GM10266 (cell line): ENCODE measurements around the gene LTBR.
"Not testable (repeated sequence)": the region's sequence is repeated elsewhere in the genome, so short reads cannot be mapped to it uniquely, and the experiment has no call there.

ENCODE experiments used
- DNase-seq: peaks from one replicate; pipeline ENCODE4 v3.0.0; 2012; ENCODE audit errors: extremely low spot score
- TF ChIP-seq, protein P1 (sequence below): IDR thresholded peaks from 2 replicates; pipeline ENCODE4 v1.5.1; 2012; ENCODE audit warnings: mild to moderate bottlenecking, low read depth; ENCODE audit not compliant: control insufficient read depth, insufficient read depth; ENCODE audit errors: missing control alignments

The LTBR gene

DNA sequence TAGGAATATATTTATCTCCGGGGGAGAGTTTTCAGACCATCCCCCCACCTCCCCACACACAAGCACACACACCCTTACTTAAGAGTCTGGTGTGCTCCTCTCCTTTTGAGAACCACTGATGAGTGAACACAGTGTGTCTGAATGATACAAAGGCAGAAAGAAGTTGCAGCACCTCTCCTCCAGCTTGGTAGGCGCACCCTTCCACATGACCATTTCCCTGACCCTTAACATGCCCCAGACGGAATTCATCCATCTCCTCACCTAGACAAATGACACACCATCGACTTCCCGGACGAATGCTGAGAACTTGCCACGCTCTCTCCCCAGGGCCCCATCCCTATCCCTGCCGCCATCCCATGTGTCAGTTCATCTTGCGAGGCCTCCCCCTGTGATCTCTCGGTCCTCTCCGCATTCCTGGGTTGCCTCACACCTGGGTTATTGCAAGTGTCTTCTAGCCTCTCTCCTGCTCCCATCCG lies 46.0 kb upstream of the LTBR start:
- DNase-seq: no peak
- TF ChIP-seq, protein P1, sequence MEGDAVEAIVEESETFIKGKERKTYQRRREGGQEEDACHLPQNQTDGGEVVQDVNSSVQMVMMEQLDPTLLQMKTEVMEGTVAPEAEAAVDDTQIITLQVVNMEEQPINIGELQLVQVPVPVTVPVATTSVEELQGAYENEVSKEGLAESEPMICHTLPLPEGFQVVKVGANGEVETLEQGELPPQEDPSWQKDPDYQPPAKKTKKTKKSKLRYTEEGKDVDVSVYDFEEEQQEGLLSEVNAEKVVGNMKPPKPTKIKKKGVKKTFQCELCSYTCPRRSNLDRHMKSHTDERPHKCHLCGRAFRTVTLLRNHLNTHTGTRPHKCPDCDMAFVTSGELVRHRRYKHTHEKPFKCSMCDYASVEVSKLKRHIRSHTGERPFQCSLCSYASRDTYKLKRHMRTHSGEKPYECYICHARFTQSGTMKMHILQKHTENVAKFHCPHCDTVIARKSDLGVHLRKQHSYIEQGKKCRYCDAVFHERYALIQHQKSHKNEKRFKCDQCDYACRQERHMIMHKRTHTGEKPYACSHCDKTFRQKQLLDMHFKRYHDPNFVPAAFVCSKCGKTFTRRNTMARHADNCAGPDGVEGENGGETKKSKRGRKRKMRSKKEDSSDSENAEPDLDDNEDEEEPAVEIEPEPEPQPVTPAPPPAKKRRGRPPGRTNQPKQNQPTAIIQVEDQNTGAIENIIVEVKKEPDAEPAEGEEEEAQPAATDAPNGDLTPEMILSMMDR: no peak

DNA sequence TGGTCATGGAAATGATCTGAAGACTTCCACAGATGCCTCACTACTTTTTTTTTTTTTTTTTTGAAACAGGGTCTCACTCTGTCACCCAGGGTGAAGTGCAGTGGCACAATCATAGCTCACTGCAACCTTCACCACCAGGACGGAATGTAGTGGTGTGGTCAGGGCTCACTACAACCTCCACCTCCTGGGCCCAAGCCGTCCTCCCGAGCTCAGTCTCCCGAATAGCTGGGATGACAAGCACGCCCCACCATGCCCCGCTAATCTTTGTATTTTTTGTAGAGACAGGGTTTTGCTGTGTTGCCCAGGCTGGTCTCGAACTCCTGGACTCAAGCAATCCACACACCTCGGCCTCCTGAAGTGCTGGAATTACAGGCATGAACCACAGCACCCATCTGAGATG lies 45.4 kb upstream of the LTBR start:
- DNase-seq: not testable (repeated sequence)

DNA sequence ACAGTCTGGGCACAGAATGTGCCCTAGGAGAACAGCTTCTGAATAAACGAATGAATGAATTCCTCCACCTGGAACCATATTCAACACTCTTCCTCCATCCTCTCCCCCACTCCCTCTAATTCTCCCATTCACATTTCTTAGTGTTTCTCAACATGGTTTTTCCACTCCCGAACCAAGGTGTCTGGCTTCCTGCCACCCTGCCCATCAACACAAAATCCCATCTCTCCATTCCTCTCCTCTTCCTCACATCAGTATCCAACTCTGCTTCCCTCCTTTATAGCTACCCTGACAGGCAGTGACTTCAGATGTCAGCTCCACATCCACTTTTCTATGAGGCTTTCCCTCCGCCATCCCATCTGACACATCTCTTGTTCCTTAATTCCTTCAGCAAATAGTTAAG lies 45.0 kb upstream of the LTBR start:
- DNase-seq: no peak

DNA sequence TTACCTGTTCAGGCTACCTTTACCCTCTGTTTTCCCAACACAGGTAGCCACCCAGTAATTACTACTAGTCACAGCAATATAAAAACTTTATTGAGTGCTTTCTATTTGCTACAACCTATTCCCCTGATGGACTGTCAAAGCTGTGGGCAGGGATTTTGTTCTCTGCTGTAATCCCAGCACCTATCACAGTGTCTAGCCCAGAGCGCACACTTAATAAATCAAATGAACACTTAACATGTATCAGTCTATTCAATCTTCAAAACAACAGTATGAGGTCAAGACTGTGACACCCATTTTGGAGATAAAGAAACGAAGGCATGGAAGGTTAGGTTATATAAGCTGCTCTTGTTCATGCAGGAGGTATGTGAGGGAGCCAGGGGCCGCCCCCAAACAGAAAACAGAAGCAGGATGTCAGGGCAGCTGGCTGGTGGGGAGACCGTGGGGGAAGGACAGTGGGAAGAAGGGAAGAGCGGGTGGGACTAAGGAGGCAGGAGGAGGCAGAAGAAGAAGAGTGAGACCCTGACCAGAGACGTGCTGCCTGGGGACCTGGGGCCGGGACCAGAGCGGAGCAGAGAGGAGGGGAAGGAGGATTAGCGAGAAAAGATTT lies 43.8 kb upstream of the LTBR start:
- no peak for DNase-seq

More for the DNA sequence above, 45.0 kb upstream of the LTBR start:
- TF ChIP-seq, protein P1: no peak

DNA sequence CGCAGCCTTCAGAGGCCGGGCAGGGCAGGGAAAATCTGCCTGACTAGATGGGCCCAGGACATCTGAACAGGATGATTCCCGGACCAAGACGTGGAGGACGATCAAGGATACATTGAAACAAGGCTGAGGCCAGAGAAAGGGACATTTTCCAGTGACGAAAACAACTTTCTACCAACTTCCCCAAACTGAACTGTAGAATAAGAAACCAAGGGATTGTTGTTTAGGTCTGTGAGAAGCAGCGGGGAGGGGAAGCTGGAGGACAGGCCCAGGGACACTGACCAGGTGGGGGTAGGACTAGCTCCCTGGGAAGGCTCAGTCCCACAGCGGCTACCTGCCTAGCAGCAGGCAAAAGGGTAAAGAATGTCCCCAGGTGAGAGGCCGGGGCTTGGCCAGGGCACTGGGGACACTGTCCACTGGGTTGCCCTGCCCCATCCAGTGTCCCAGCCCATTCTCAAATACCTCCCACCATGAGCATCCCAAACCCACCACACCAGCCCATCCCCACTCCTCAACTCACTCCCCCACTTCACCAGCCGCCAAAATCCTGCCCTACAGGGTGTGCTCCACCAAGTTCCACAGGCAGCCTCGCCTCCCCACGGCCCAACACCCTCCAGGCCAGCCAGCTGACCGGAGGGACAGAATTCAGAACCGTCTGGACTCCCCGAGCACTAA lies 43.1 kb upstream of the LTBR start:
- TF ChIP-seq, protein P1: no peak
- DNase-seq: no peak

More for the DNA sequence above, 43.8 kb upstream of the LTBR start:
- TF ChIP-seq, protein P1: no peak

DNA sequence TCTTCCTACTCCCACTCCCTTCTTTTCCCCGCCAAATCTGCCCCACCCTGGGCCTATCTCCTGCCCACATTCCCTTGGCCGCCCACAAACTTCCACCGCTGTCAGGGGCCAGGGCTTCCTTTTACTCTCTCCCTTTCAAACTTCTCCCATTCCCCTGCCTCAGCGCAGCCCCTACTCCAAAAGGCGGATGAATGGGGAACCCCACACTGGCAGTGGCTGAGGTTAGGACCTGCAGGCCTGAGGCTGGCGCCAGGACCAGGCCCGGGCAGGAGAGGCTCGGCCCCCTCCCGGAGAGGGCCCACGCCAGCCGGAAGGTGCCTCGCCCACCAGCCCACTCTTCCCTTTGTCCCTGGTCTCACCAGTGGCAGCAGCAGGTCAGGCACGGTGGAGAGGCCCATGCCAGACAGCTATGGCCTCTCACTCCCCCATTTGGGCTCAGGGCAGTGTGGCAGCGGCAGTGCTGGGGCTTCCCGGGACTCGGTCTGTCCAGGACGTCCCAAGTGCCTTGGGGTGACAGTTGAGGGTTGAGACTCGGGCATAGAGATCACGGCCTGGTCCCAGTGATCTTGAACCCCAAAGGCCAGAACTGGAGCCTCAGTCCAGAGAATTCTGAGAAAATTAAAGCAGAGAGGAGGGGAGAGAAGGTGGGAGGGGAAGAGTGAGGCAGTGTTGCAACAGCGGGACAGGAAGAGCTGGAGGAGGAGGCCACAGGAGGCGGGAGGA lies 42.4 kb upstream of the LTBR start, which contains the start of gene TNFRSF1A:
TNFRSF1A (minus strand) TSS at position 660 of the 723 bp plus-strand sequence; CDS start at position 398, 262 bp downstream.
- no peak for DNase-seq
- TF ChIP-seq, protein P1: no peak

DNA sequence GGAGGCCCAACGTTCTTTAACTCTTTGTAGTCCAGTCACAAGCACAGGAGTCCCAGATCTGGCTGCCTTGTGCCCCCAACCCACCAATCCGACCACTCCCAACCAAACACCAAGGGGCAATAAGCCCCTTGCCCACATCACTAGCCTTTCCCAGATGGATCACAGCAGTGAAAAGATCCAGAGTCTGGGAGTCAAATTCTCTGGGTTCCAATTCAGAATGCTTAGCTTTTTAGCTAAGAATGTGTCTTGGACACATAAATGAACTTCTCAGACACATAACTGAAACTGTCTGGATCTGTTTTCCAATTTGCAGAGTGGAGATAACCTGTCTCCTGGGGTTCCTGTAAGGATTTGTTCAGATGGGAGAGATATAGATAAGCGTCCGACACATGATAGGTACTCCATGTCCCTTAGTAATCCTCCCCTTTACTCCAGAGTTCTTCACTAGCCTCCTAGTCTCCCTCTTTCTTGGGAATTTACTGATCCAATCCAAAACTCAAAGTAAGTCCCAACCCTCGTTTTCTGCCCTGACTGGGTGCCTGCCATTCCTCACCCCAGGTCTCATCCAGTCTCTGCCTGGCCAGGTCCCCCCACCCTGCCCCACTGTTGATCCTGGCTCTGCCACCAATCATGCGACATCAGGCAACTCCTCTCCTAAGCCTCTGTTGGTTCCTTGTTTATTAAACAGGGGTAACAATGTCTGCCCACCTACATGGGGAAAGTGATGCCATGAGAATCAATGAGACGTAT lies 41.6 kb upstream of the LTBR start:
- TF ChIP-seq, protein P1: no peak
- no peak for DNase-seq
